ENCODE results near the gene GFRA3. TPM values are rescaled to one million over a fixed set of nuclear protein-coding genes. Genes with fewer than 3 reads are reported as not detected.
A peak's percentile ranks its signal among the peaks of the same experiment; 100 is the strongest.

GFRA3 gene
- total RNA-seq, 1 experiment from 2014 or later = 1.3 TPM

DNA sequence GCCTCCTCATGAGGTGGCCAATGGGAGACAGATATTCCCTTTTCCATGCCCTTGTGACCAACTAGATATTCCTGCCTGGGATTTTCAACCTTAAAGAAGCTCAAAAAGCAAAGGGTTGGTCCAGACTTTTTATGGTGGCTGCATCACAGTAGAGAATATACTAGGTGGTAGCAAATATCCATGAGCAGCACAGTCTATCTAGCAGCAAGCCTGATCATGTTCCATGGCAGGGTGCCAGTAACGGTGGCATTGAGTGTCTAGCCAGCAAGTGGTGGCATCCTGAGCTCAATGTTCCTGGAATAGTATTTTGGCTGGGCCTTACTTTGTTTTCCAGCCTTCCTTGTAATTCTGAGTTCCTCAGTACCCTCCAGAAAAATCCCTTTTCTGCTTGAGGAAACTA, 31.4 kb upstream of the GFRA3 start:
- Mint-ChIP-seq H3K27ac (no peak overlapping the region), H3K36me3 (0 out of 2 replicates have a peak, but pooled peaks cover 2% of the 10 kb centered on the region), H3K4me3 (no peak overlapping the region), H3K9me3 (no peaks in the 10 kb centered on the region), H3K4me1 (no peaks in the 10 kb centered on the region), H3K27me3 (ENCODE audit: low read depth) (no peaks in the 10 kb centered on the region)
- CTCF ChIA-PET = no interaction called here
- DNase-seq (ENCODE audit: low spot score) (no peak), ATAC-seq (no peak)
- POLR2A ChIA-PET = no interaction called here
- TF ChIP-seq ZNF671 (CRISPR knock-in tag; IDR thresholded peaks at IDR 0.05) = no peak
- TF ChIP-seq, protein P1, sequence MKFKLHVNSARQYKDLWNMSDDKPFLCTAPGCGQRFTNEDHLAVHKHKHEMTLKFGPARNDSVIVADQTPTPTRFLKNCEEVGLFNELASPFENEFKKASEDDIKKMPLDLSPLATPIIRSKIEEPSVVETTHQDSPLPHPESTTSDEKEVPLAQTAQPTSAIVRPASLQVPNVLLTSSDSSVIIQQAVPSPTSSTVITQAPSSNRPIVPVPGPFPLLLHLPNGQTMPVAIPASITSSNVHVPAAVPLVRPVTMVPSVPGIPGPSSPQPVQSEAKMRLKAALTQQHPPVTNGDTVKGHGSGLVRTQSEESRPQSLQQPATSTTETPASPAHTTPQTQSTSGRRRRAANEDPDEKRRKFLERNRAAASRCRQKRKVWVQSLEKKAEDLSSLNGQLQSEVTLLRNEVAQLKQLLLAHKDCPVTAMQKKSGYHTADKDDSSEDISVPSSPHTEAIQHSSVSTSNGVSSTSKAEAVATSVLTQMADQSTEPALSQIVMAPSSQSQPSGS (CRISPR knock-in tag; IDR thresholded peaks at IDR 0.05; ENCODE audit: borderline replicate concordance, low read depth) = no peak
- TF ChIP-seq, protein P2, sequence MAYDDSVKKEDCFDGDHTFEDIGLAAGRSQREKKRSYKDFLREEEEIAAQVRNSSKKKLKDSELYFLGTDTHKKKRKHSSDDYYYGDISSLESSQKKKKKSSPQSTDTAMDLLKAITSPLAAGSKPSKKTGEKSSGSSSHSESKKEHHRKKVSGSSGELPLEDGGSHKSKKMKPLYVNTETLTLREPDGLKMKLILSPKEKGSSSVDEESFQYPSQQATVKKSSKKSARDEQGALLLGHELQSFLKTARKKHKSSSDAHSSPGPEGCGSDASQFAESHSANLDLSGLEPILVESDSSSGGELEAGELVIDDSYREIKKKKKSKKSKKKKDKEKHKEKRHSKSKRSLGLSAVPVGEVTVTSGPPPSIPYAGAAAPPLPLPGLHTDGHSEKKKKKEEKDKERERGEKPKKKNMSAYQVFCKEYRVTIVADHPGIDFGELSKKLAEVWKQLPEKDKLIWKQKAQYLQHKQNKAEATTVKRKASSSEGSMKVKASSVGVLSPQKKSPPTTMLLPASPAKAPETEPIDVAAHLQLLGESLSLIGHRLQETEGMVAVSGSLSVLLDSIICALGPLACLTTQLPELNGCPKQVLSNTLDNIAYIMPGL (CRISPR knock-in tag; IDR thresholded peaks at IDR 0.05) = no peak
- no peak for TF ChIP-seq ZNF317 (CRISPR knock-in tag; IDR thresholded peaks at IDR 0.05; ENCODE audit: borderline replicate concordance, low read depth)

DNA sequence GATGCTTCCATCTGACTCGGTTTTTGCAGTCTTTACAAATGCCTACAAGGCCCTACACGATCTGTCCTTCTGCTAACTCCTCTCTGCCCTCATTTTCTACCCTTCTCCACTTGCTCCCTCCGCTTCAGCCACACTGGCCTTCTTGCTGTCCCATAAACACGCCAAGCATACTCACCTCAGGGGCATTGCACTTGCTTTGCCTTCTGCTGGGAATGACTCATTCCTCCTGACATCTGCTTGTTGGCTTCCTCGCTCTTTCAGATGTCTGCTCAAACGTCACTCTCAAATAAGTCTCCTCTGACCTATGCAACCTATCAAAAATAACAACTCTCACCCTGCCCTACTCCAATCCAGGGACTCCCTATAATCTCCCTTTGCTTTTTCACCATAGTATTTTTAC, 29.0 kb upstream of the GFRA3 start:
- TF ChIP-seq, protein P3, sequence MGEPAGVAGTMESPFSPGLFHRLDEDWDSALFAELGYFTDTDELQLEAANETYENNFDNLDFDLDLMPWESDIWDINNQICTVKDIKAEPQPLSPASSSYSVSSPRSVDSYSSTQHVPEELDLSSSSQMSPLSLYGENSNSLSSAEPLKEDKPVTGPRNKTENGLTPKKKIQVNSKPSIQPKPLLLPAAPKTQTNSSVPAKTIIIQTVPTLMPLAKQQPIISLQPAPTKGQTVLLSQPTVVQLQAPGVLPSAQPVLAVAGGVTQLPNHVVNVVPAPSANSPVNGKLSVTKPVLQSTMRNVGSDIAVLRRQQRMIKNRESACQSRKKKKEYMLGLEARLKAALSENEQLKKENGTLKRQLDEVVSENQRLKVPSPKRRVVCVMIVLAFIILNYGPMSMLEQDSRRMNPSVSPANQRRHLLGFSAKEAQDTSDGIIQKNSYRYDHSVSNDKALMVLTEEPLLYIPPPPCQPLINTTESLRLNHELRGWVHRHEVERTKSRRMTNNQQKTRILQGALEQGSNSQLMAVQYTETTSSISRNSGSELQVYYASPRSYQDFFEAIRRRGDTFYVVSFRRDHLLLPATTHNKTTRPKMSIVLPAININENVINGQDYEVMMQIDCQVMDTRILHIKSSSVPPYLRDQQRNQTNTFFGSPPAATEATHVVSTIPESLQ (CRISPR knock-in tag; IDR thresholded peaks at IDR 0.05) = no peak
- TF ChIP-seq ATF1 (CRISPR knock-in tag; IDR thresholded peaks at IDR 0.05) = no peak
- POLR2A ChIA-PET = no interaction called here
- peaks cover 11% of the 10 kb centered on the region for H3K36me3 Mint-ChIP-seq
- ATAC-seq (no peak), DNase-seq (ENCODE audit: low spot score) (no peak)
- no peak overlapping the region for H3K4me3 Mint-ChIP-seq
- peak overlapping the region; percentile 30; the same call in 1 of the 2 replicates for H3K27ac Mint-ChIP-seq
- H3K27me3 Mint-ChIP-seq (ENCODE audit: low read depth) = no peaks in the 10 kb centered on the region
- no peaks in the 10 kb centered on the region for H3K9me3 Mint-ChIP-seq
- CTCF ChIA-PET = interaction anchor here (0.8 to 1.0 kb wide), 2 partner anchors 49 to 170 kb away, joined by 3 to 4 read pairs; no protein-coding TSS in a partner anchor
- H3K4me1 Mint-ChIP-seq = no peaks in the 10 kb centered on the region

DNA sequence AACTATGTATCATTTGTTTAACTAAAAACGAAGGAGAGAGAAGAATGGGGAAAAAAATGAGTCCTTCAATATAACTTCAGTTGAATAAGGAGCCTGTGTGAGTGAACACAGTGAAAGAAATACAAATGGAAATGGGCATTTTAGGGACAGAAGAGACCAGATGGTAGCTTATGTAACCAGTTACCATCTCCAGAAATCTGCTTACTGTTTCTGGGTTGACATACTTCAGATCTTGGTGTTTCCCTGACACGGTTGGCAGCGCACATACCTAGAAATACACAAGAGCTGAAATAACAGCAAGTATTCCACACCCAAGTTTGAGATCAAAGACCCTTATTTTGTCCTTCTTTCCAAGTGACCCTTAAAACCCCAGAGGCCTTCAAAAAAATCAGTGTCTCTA, 14.9 kb upstream of the GFRA3 start:
- H3K36me3 Mint-ChIP-seq = peaks cover 4% of the 10 kb centered on the region; the same call in 1 of the 2 replicates
- no peak overlapping the region for H3K27ac Mint-ChIP-seq
- no peaks in the 10 kb centered on the region for H3K4me1 Mint-ChIP-seq
- TF ChIP-seq, protein P4, sequence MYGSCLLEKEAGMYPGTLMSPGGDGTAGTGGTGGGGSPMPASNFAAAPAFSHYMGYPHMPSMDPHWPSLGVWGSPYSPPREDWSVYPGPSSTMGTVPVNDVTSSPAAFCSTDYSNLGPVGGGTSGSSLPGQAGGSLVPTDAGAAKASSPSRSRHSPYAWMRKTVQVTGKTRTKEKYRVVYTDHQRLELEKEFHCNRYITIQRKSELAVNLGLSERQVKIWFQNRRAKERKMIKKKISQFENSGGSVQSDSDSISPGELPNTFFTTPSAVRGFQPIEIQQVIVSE (CRISPR knock-in tag; IDR thresholded peaks at IDR 0.05; ENCODE audit: borderline replicate concordance) = no peak
- TF ChIP-seq, protein P5, sequence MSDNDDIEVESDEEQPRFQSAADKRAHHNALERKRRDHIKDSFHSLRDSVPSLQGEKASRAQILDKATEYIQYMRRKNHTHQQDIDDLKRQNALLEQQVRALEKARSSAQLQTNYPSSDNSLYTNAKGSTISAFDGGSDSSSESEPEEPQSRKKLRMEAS (CRISPR knock-in tag; IDR thresholded peaks at IDR 0.05) = no peak
- TF ChIP-seq, protein P6, sequence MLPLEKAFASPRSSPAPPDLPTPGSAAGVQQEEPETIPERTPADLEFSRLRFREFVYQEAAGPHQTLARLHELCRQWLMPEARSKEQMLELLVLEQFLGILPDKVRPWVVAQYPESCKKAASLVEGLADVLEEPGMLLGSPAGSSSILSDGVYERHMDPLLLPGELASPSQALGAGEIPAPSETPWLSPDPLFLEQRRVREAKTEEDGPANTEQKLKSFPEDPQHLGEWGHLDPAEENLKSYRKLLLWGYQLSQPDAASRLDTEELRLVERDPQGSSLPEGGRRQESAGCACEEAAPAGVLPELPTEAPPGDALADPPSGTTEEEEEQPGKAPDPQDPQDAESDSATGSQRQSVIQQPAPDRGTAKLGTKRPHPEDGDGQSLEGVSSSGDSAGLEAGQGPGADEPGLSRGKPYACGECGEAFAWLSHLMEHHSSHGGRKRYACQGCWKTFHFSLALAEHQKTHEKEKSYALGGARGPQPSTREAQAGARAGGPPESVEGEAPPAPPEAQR (CRISPR knock-in tag; IDR thresholded peaks at IDR 0.05) = no peak
- no peak for TF ChIP-seq NR1H2 (CRISPR knock-in tag; IDR thresholded peaks at IDR 0.05)
- no peak for TF ChIP-seq NR3C1 (CRISPR knock-in tag; conservative IDR thresholded peaks at IDR 0.05; ENCODE audit: low read depth)
- TF ChIP-seq EMX1 (CRISPR knock-in tag; IDR thresholded peaks at IDR 0.05) = no peak
- H3K9me3 Mint-ChIP-seq = no peaks in the 10 kb centered on the region
- ATAC-seq (no peak), DNase-seq (ENCODE audit: low spot score) (no peak)
- ChIA-PET CTCF (interaction anchor here (1.5 kb wide), 1 partner anchor 63 kb away, joined by 3 read pairs; no protein-coding TSS in a partner anchor), POLR2A (no interaction called here)
- H3K27me3 Mint-ChIP-seq (ENCODE audit: low read depth) = no peaks in the 10 kb centered on the region
- H3K4me3 Mint-ChIP-seq = no peak overlapping the region

All from WTC11 (cell line).